ENCODE results near the gene XYLT1. TPM values are rescaled to one million over a fixed set of nuclear protein-coding genes. Genes with fewer than 3 reads are reported as not detected.

XYLT1 gene
- total RNA-seq, 1 donor from 2014 or later, result 17.6 TPM

DNA sequence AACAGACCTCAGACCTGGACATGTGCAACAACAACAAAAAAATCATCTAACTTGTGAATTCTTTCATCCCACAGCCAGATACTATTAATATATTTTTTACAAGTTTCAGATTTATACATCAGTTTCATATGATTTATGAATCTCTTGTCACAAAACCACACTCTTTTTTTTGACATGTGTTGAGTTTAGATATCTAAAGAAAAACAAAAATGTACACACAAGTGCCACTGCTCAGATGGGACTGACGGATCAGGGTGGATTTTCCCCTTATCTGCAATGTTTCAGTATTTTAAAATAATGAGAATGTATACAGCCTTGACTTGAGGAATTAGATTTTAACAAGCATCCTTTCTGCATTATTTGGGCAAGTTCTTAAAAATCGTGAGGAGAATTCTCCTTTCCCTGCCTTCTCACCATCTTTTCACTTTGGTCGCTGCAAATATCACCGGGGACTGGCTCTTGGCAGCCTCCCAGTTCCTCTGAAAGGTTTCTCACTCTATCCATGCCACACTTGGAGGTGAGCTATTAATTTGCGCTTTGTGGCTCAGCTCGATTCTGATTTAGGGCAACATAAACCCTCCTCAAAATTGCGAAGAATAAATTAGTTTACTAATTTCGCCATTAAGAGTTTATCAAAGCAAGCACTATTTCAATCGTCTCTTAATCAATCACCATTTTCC is 225.7 kb downstream of the XYLT1 start:
- H3K36me3 Mint-ChIP-seq (ENCODE audit: low read depth), result no peaks in the 10 kb centered on the region
- DNase-seq (ENCODE audit: low spot score), result no peak
- peaks cover 5% of the 10 kb centered on the region for H3K4me1 Mint-ChIP-seq (ENCODE audit: low read depth)
- H3K9me3 Mint-ChIP-seq (ENCODE audit: low read depth), result no peaks in the 10 kb centered on the region
- H3K4me3 Mint-ChIP-seq (ENCODE audit: unreplicated experiment), result no peak overlapping the region
- no peak overlapping the region for H3K27ac Mint-ChIP-seq (ENCODE audit: unreplicated experiment)
- H3K27me3 Mint-ChIP-seq (ENCODE audit: low read depth), result no peaks in the 10 kb centered on the region
- TF ChIP-seq, protein P1, sequence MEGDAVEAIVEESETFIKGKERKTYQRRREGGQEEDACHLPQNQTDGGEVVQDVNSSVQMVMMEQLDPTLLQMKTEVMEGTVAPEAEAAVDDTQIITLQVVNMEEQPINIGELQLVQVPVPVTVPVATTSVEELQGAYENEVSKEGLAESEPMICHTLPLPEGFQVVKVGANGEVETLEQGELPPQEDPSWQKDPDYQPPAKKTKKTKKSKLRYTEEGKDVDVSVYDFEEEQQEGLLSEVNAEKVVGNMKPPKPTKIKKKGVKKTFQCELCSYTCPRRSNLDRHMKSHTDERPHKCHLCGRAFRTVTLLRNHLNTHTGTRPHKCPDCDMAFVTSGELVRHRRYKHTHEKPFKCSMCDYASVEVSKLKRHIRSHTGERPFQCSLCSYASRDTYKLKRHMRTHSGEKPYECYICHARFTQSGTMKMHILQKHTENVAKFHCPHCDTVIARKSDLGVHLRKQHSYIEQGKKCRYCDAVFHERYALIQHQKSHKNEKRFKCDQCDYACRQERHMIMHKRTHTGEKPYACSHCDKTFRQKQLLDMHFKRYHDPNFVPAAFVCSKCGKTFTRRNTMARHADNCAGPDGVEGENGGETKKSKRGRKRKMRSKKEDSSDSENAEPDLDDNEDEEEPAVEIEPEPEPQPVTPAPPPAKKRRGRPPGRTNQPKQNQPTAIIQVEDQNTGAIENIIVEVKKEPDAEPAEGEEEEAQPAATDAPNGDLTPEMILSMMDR (IDR thresholded peaks at IDR 0.05), result no peak

DNA sequence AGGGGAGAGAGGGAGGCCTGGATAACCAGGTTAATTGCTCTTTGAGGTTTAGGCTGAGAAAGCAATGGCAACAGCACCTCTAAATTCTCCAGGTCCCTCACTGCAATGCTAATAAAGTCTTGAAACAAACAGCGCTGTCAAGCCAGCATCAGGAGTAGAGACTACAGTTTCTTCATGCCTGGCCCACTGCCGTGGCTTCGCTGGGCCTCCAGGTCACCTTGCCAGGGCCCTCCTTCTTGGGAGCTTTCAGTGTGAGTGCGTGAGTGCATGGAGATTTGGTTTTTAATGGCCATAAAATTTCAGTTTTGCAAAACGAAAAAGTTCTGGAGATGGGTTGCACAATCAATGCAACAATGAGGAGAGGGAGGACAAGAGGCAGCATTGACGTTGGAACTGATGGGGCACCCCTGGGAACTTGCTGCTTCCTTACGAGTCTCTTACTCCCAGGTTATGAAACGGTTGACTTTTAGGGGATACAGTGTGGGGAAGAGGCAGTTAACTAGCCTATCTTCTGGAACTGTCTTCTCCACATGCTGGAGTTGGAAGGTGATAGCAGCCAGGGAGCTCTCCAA is 229.4 kb downstream of the XYLT1 start:
- no peaks in the 10 kb centered on the region for H3K36me3 Mint-ChIP-seq (ENCODE audit: low read depth)
- H3K4me3 Mint-ChIP-seq (ENCODE audit: unreplicated experiment), result no peak overlapping the region
- TF ChIP-seq, protein P1 (IDR thresholded peaks at IDR 0.05), result no peak
- H3K27me3 Mint-ChIP-seq (ENCODE audit: low read depth), result no peaks in the 10 kb centered on the region
- peaks cover 4% of the 10 kb centered on the region for H3K9me3 Mint-ChIP-seq (ENCODE audit: low read depth)
- no peak for DNase-seq (ENCODE audit: low spot score)
- peaks cover 5% of the 10 kb centered on the region for H3K4me1 Mint-ChIP-seq (ENCODE audit: low read depth)
- H3K27ac Mint-ChIP-seq (ENCODE audit: unreplicated experiment), result no peak overlapping the region

DNA sequence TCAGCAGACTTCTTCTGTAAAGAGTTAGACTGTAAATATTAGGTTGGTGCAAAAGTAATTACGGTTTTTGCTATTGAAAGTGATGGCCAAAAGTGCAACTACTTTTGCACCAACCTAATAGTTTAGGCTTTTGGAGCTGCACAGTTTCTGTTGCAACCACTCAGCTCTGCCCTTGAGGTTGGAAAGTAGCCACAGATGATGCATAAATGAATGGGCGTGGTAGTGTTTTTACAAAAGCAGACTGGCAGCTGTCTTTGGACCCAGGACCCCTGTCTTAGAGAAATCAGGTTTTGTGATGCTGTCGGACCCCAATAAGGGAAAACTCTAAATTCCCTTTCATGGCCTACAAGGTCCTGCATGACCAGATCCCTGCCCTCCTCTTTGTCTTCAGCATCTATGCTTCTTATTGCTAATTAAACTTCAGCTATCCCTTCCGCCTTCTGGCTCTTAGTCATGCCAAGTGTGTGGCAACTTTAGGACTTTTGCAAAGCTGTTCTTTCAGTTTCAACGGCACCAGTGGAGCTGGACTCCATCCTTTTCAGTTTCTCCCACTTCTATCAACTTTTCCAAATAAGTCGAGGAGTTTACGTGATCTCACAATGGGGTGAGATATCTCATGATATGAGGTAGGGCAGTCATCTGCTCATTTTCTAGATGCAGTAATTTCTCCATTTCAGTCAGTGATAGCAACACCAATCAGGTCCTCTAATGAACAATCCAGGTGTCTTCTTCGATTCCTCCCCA is 232.3 kb downstream of the XYLT1 start:
- H3K27ac Mint-ChIP-seq (ENCODE audit: unreplicated experiment), result no peak overlapping the region
- no peak for DNase-seq (ENCODE audit: low spot score)
- H3K4me3 Mint-ChIP-seq (ENCODE audit: unreplicated experiment), result no peak overlapping the region
- H3K4me1 Mint-ChIP-seq (ENCODE audit: low read depth), result no peaks in the 10 kb centered on the region
- H3K9me3 Mint-ChIP-seq (ENCODE audit: low read depth), result peaks cover 4% of the 10 kb centered on the region
- no peaks in the 10 kb centered on the region for H3K27me3 Mint-ChIP-seq (ENCODE audit: low read depth)
- TF ChIP-seq, protein P1 (IDR thresholded peaks at IDR 0.05), result no peak
- no peaks in the 10 kb centered on the region for H3K36me3 Mint-ChIP-seq (ENCODE audit: low read depth)

DNA sequence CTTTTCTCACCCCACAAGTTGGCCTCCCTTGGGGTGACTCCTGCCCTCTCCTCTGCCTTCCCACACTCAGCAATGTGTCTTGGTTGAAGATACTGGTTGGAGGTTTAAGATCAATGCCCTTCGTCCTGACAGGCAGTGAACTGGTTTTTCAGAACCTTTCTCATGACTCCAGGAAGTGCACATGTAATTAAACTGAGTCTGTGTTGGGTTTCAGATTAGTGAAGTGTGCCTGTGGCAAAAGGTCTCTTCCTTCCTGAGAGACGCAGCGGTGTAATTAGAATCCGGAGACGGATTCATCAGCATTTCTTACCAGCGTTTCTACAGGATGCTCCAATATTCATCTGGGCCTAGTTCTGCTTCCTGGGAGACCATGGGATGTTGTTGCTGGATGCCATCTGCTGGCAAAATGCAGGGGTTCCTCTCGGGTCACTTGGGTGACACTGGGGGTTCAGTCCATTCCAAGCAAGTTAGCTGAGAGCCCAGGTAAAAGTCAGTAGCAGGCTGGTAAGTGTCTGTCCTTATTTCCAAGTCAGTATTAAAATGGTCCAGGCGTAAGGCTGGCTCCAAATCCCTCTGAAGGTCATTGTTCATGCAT is 233.3 kb downstream of the XYLT1 start:
- no peak overlapping the region for H3K27ac Mint-ChIP-seq (ENCODE audit: unreplicated experiment)
- TF ChIP-seq, protein P1 (IDR thresholded peaks at IDR 0.05), result no peak
- H3K4me1 Mint-ChIP-seq (ENCODE audit: low read depth), result no peaks in the 10 kb centered on the region
- H3K27me3 Mint-ChIP-seq (ENCODE audit: low read depth), result no peaks in the 10 kb centered on the region
- no peak for DNase-seq (ENCODE audit: low spot score)
- H3K36me3 Mint-ChIP-seq (ENCODE audit: low read depth), result no peaks in the 10 kb centered on the region
- peaks cover 4% of the 10 kb centered on the region for H3K9me3 Mint-ChIP-seq (ENCODE audit: low read depth)
- H3K4me3 Mint-ChIP-seq (ENCODE audit: unreplicated experiment), result no peak overlapping the region

DNA sequence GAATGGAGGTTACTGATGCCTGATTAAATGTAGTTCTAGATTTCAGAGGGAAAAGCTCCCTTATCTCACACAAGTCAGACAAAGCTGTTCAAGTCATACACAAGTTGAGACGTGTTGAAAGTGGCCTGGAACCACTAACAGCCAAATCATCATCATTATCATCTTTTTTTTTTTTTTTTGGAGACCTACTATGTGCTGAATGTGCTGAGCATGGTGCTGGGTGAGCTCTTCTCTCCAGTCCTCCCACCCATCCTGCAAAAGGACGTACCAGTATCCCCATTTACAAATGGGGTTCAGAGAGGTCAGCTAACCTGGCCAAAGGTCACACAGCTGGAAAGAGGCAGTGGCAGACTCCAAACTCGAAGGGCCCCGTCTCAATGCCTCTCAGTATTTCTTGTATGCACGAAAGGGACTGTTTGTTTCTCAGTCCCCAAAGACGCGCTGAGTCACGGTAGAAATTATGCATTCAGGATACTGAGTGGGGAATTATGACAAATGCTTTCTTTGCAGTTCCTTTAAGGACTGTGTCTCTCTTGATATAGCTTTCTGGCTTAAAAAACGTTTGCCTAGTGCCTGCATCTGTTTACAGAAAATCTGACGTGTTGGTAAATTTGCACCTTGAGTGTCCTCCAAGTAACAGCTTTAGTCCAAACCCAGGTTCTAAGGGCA is 235.5 kb downstream of the XYLT1 start:
- Mint-ChIP-seq H3K9me3 (ENCODE audit: low read depth) (peaks cover 4% of the 10 kb centered on the region), H3K4me3 (ENCODE audit: unreplicated experiment) (no peak overlapping the region), H3K4me1 (ENCODE audit: low read depth) (no peaks in the 10 kb centered on the region), H3K27ac (ENCODE audit: unreplicated experiment) (no peak overlapping the region), H3K36me3 (ENCODE audit: low read depth) (no peaks in the 10 kb centered on the region), H3K27me3 (ENCODE audit: low read depth) (no peaks in the 10 kb centered on the region)
- TF ChIP-seq, protein P1 (IDR thresholded peaks at IDR 0.05), result no peak
- no peak for DNase-seq (ENCODE audit: low spot score)
